ENCODE results near the gene MBD3L2B.

DNA sequence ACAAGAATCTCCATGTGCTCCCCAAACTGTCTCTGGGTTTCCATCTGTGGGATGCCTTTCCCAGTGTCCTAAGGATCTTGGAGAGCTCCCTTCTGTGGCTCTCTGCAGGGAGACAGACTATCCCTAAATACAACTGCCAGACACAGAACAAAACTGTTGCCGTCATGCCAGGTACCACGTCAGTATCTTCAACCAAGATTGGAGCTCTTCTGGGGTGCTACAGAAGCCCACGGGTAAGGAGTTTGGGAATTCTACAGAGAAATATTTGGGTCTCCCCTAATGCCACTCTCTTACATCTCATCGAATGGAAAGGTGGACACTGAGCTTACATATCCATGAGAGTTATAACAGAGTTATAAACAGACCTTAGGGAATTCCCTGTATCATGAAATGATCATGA, 42.1 kb upstream of the MBD3L2B start:
- TF ChIP-seq CTCF (IDR thresholded peaks at IDR 0.05) (no peak), POLR2A (IDR thresholded peaks at IDR 0.05) (no peak)

All from body of pancreas (tissue), 4 donors.